Neural progenitor cell (in vitro differentiated cells): Measurements from ENCODE around the gene MYO18B. TPM values are rescaled to one million over a fixed set of nuclear protein-coding genes. Genes with fewer than 3 reads are reported as not detected.

Experiments
- DNase-seq: peaks from one replicate; pipeline ENCODE4 v3.0.0-alpha.2; 2016; ENCODE audit warnings: low spot score
- H2AFZ ChIP-seq: fragments of 200-600 bp; sonication (generic); replicated peaks from 2 replicates; pipeline ENCODE4 v1.6.1; 2016; ENCODE audit warnings: antibody characterized with exemption
- H3F3A ChIP-seq: fragments of 200-600 bp; sonication (generic); 2 replicates; pipeline ENCODE4 v1.6.1; 2016; ENCODE audit warnings: antibody characterized with exemption, low read depth
- H3K27ac ChIP-seq: fragments of 200-600 bp; sonication (generic); 2 replicates; pipeline ENCODE4 v1.5.1; 2016; ENCODE audit warnings: mild to moderate bottlenecking
- H3K27me3 ChIP-seq: fragments of 200-600 bp; sonication (generic); 2 replicates; pipeline ENCODE4 v1.6.1; 2016; ENCODE audit warnings: mild to moderate bottlenecking, moderate library complexity
- H3K36me3 ChIP-seq: fragments of 200-600 bp; sonication (generic); 2 replicates; pipeline ENCODE4 v1.5.1; 2016
- H3K4me1 ChIP-seq: fragments of 200-600 bp; sonication (generic); 2 replicates; pipeline ENCODE4 v1.6.1; 2016; ENCODE audit warnings: mixed run types
- H3K4me2 ChIP-seq: fragments of 200-600 bp; sonication (generic); 2 replicates; pipeline ENCODE4 v1.6.1; 2016
- H3K4me3 ChIP-seq: fragments of 200-600 bp; sonication (generic); 2 replicates; pipeline ENCODE4 v1.5.1; 2016
- H3K79me2 ChIP-seq: fragments of 200-600 bp; sonication (generic); 2 replicates; pipeline ENCODE4 v1.6.1; 2016; ENCODE audit warnings: low read depth
- H3K9ac ChIP-seq: fragments of 200-600 bp; sonication (generic); 2 replicates; pipeline ENCODE4 v1.6.1; 2016
- H3K9me3 ChIP-seq: fragments of 200-600 bp; sonication (generic); 2 replicates; pipeline ENCODE4 v1.5.1; 2016; ENCODE audit warnings: low read depth
- H4K20me1 ChIP-seq: fragments of 200-600 bp; sonication (generic); 2 replicates; pipeline ENCODE4 v1.6.1; 2016; ENCODE audit warnings: low read depth
- H3K27ac Mint-ChIP-seq: 3 replicates; pipeline ENCODE4 v1.8.0; 2021; ENCODE audit warnings: mixed read lengths
- H3K27me3 Mint-ChIP-seq: 2 replicates; pipeline ENCODE4 v1.8.0; 2022; ENCODE audit warnings: low read depth, mild to moderate bottlenecking, inconsistent platforms, moderate library complexity, mixed read lengths; ENCODE audit not compliant: insufficient read depth
- H3K36me3 Mint-ChIP-seq: 3 replicates; pipeline ENCODE4 v1.8.0; 2021; ENCODE audit warnings: mixed read lengths
- H3K4me1 Mint-ChIP-seq: 3 replicates; pipeline ENCODE4 v1.8.0; 2021; ENCODE audit warnings: mixed read lengths
- H3K4me3 Mint-ChIP-seq: 3 replicates; pipeline ENCODE4 v1.8.0; 2021; ENCODE audit warnings: mild to moderate bottlenecking, moderate library complexity, mixed read lengths
- H3K9me3 Mint-ChIP-seq: 3 replicates; pipeline ENCODE4 v1.8.0; 2020; ENCODE audit warnings: mixed read lengths
- EZH2 ChIP-seq: fragments of 200-600 bp; sonication (generic); IDR thresholded peaks from 2 replicates; pipeline ENCODE4 v1.6.1; 2017; ENCODE audit warnings: antibody characterized with exemption, mild to moderate bottlenecking, moderate library complexity
- EZH2phosphoT487 ChIP-seq: fragments of 200-600 bp; sonication (generic); IDR thresholded peaks from 2 replicates; pipeline ENCODE4 v1.6.1; 2017; ENCODE audit warnings: antibody characterized with exemption
- total RNA-seq: library from RNA; depleted of rRNA; stranded (reverse); fragments of >200 nt; gene quantifications from 2 replicates; pipeline ENCODE4 v1.2.3, GENCODE V29; 2015; ENCODE audit warnings: low replicate concordance
- TF ChIP-seq, protein P1 (sequence below): fragments of 200-600 bp; sonication (generic); IDR thresholded peaks from 2 replicates; pipeline ENCODE4 v1.5.1; 2017; ENCODE audit warnings: antibody characterized with exemption, mild to moderate bottlenecking

The MYO18B gene
- total RNA-seq, 1 donor from 2014 or later = not detected

DNA sequence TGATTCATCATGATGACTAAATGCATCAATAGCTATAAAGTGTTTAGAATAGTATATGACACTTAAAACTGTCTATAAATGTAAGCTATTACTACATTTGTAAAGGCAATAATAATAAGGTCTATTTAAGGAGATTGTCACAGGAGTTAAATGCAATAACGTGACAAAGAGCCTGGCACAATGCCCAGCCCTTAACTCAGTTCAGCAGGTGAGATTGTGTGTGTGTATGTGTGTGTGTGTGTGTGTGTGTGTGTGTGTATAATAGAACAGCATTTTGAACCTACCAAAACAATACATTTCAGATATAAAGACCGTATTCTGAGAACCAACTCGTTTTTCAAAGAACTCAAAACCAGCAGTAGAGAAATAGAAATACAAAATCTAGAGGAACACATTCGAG lies 177.5 kb downstream of the MYO18B start:
- Histone ChIP-seq H3K4me2 (no peak overlapping the region), H3K79me2 (no peaks in the 10 kb centered on the region), H3K4me1 (no peaks in the 10 kb centered on the region), H3K27me3 (no peaks in the 10 kb centered on the region), H4K20me1 (no peaks in the 10 kb centered on the region), H3K9ac (no peak overlapping the region), H3K9me3 (no peaks in the 10 kb centered on the region), H3K27ac (no peak overlapping the region), H3K36me3 (no peaks in the 10 kb centered on the region), H3F3A (no peaks in the 10 kb centered on the region), H2AFZ (no peak overlapping the region), H3K4me3 (no peak overlapping the region)
- H3K9me3 Mint-ChIP-seq = no peaks in the 10 kb centered on the region
- peaks cover 5% of the 10 kb centered on the region for H3K27me3 Mint-ChIP-seq
- H3K4me3 Mint-ChIP-seq = no peak overlapping the region
- no peak for DNase-seq
- no peak overlapping the region for H3K27ac Mint-ChIP-seq
- peaks cover 11% of the 10 kb centered on the region for H3K4me1 Mint-ChIP-seq
- H3K36me3 Mint-ChIP-seq = no peaks in the 10 kb centered on the region
- TF ChIP-seq, protein P1, sequence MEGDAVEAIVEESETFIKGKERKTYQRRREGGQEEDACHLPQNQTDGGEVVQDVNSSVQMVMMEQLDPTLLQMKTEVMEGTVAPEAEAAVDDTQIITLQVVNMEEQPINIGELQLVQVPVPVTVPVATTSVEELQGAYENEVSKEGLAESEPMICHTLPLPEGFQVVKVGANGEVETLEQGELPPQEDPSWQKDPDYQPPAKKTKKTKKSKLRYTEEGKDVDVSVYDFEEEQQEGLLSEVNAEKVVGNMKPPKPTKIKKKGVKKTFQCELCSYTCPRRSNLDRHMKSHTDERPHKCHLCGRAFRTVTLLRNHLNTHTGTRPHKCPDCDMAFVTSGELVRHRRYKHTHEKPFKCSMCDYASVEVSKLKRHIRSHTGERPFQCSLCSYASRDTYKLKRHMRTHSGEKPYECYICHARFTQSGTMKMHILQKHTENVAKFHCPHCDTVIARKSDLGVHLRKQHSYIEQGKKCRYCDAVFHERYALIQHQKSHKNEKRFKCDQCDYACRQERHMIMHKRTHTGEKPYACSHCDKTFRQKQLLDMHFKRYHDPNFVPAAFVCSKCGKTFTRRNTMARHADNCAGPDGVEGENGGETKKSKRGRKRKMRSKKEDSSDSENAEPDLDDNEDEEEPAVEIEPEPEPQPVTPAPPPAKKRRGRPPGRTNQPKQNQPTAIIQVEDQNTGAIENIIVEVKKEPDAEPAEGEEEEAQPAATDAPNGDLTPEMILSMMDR = no peak
- TF ChIP-seq EZH2 (no peak), EZH2phosphoT487 (no peak)

DNA sequence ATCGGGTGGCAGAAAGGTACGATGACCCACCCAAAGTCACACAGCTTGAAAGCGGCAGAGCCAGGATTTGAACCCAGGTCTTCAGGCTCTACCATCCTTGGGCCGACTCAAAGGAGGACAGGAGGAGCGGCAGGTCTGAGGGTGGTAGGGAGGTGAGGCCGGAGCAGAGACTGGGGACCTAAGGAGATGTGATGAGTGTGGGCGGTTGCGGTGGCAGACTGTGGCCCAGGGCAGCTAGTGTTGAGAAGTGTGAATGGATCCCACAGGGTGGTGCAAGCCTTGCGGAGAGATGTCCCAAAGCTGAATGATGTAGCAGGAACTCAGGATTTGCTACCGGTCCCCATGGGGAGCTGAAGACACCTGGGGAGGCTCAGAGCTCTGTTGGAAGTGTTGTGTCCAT lies 180.2 kb downstream of the MYO18B start:
- no peaks in the 10 kb centered on the region for H3K79me2 ChIP-seq
- no peaks in the 10 kb centered on the region for H3K27me3 ChIP-seq
- no peak overlapping the region for H3K9ac ChIP-seq
- Mint-ChIP-seq H3K4me1 (peaks cover 22% of the 10 kb centered on the region), H3K27ac (no peak overlapping the region), H3K36me3 (no peaks in the 10 kb centered on the region), H3K4me3 (no peak overlapping the region), H3K9me3 (no peaks in the 10 kb centered on the region), H3K27me3 (peaks cover 5% of the 10 kb centered on the region)
- no peak overlapping the region for H3K4me3 ChIP-seq
- H3F3A ChIP-seq = no peaks in the 10 kb centered on the region
- H3K27ac ChIP-seq = no peak overlapping the region
- no peak overlapping the region for H3K4me2 ChIP-seq
- H2AFZ ChIP-seq = no peak overlapping the region
- TF ChIP-seq, protein P1 = no peak
- TF ChIP-seq EZH2phosphoT487 = no peak
- TF ChIP-seq EZH2 = no peak
- no peaks in the 10 kb centered on the region for H3K36me3 ChIP-seq
- H3K4me1 ChIP-seq = no peaks in the 10 kb centered on the region
- H3K9me3 ChIP-seq = no peaks in the 10 kb centered on the region
- DNase-seq = no peak
- no peaks in the 10 kb centered on the region for H4K20me1 ChIP-seq

DNA sequence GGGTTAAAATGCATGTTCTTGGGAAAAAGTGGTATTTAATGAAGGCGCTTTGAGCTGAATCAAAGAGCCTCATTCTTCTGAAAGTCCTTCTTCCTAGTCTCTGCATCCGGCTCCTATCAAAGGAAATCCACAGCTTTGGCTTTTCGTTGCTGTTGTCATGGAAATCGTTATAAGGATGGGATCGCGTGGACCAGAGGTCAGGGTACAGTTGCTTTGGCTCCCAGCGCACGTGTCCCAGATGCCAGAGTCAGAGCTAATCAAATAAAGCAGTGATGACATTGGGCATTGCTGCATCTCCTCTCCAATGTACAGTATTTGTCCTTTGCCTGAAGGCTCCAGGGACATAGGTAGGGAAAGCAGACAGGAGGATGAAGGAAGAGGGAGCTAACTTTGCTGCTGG lies 181.9 kb downstream of the MYO18B start:
- Histone ChIP-seq H3K4me3 (no peak overlapping the region), H3K9ac (no peak overlapping the region), H3K4me2 (no peak overlapping the region), H3K36me3 (no peaks in the 10 kb centered on the region), H3K4me1 (peaks cover 2% of the 10 kb centered on the region), H3K27me3 (no peaks in the 10 kb centered on the region), H3K9me3 (no peaks in the 10 kb centered on the region), H4K20me1 (no peaks in the 10 kb centered on the region), H3F3A (no peaks in the 10 kb centered on the region), H2AFZ (no peak overlapping the region), H3K27ac (no peak overlapping the region), H3K79me2 (no peaks in the 10 kb centered on the region)
- Mint-ChIP-seq H3K27me3 (peaks cover 12% of the 10 kb centered on the region), H3K27ac (no peak overlapping the region), H3K4me3 (peak overlapping the region; percentile 1), H3K4me1 (peaks cover 35% of the 10 kb centered on the region), H3K9me3 (no peaks in the 10 kb centered on the region), H3K36me3 (no peaks in the 10 kb centered on the region)
- TF ChIP-seq, protein P1 = no peak
- TF ChIP-seq EZH2phosphoT487 = no peak
- no peak for TF ChIP-seq EZH2
- DNase-seq = no peak
